ENCODE results near the gene BTNL2.

DNA sequence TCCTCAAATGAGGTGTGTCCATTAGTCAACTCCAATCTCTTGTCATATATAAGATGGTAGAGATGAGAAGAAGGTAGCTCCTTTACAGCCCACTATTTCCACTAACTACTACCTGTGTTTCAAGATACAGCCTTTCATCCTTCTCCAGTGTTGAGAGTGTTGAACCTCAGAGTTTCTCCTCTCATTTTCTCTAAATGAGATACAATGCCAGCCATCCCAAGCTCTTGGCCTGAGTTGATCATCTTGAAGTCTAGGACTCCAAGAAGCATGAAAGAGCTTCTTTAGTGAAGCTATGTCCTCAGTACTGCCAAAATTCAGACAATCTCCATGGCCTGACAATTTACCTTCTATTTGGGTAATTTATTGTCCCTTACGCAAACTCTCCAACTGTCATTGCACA lies 32.2 kb upstream of the BTNL2 start:
- no peak for TF ChIP-seq CTCF (IDR thresholded peaks at IDR 0.05)
- TF ChIP-seq EP300 (IDR thresholded peaks at IDR 0.05) = no peak

Measured in gastroesophageal sphincter (tissue), 3 donors.